Lower leg skin (tissue), 3 donors: Measurements from ENCODE around the gene RGS7.

Experiments used
- POLR2A ChIP-seq, 2 donors: fragments of 450-650 bp; IDR thresholded peaks; one replicate each; pipeline ENCODE4 v1.6.1; 2016 to 2017; ENCODE audit warnings: antibody characterized with exemption in 2 of 2, mild to moderate bottlenecking in 1 of 2, moderate library complexity in 1 of 2
- TF ChIP-seq, protein P1 (sequence below), 3 donors: fragments of 450-650 bp; IDR thresholded peaks; one replicate each; pipeline ENCODE4 v1.5.1; 2016; ENCODE audit warnings: antibody characterized with exemption in 3 of 3, mild to moderate bottlenecking in 3 of 3, moderate library complexity in 2 of 3

DNA sequence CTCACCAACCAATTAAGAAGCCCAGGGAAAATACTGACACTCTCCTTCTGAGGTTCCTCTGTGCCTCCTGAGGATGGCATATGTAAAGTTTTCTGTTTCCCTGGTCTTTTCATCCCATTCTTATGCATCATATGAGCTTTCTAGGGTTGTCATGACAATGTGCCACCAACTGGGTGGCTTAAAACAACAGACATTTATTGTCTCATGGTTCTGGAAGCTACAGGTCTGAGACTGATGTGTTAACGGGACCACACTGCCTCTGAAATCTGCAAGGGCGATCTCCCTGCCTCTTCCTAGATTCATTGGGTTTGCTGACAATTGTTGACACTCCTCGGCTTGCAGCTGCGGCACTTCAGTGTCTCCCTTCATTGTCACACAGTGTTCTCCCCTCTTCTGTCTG, 308.4 kb downstream of the RGS7 start:
- TF ChIP-seq, protein P1, sequence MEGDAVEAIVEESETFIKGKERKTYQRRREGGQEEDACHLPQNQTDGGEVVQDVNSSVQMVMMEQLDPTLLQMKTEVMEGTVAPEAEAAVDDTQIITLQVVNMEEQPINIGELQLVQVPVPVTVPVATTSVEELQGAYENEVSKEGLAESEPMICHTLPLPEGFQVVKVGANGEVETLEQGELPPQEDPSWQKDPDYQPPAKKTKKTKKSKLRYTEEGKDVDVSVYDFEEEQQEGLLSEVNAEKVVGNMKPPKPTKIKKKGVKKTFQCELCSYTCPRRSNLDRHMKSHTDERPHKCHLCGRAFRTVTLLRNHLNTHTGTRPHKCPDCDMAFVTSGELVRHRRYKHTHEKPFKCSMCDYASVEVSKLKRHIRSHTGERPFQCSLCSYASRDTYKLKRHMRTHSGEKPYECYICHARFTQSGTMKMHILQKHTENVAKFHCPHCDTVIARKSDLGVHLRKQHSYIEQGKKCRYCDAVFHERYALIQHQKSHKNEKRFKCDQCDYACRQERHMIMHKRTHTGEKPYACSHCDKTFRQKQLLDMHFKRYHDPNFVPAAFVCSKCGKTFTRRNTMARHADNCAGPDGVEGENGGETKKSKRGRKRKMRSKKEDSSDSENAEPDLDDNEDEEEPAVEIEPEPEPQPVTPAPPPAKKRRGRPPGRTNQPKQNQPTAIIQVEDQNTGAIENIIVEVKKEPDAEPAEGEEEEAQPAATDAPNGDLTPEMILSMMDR (IDR thresholded peaks at IDR 0.05) = no peak
- TF ChIP-seq POLR2A (IDR thresholded peaks at IDR 0.05) = no peak
